ENCODE data around the gene TUBB2A.

Gene TUBB2A

DNA sequence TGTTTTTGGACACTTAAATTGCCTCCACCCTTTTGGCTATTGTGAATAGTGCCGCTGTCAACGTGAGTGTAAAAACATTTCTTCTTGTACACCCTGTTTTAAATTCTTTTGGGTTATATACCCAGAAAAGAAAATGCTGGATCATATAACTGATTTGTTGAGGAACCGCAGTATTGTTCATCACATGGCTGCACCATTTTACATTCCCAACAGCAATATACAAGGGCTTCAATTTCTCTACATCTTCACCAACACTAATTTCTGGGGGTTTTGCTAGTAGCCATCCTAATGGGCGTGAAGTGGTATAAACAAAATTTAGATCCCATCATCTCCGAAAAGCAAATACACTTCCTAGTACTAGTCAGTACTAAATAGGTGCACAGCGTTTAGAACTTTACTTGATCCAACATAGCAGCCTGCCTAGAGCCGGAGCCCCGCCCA lies 39.4 kb downstream of the TUBB2A start:
- DNase-seq, result no peak

DNA sequence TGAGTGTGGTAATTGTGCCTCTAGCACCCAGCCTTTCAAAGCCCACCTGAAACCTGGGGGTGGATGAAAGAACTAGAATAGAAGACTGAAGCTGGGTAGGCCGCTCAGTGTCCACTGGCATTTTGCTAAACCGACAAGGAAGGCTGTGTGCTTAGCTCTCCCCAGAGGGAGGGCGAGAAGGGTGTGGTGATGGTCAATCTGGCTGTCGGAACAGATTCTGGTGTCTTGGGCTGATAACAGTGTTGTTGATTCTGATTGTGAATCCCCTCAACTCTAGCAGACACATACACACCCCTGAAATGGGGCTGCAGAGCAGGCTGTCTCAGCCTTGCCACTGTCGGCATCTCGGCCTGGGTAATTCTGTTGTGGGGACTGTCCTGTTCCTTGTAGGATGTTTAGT lies 43.0 kb downstream of the TUBB2A start:
- no peak for DNase-seq

DNA sequence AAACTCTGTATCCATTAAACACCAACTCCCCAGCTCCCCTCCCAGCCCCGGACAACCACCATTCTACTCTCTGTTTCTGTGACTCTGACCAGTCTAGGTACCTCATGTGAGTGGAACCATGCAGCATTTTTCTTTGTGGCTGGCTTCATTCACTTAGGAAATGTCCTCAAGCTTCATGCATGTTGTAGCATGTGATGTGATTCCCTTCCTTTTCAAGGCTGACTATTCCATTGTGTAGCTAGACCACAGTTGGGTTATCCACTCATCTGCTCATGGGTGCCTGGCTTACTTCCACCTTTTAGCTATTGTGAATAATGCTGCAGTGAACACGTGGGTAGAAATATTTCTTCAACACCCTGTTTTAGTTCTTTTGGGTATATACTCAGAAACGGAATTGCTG lies 47.6 kb downstream of the TUBB2A start:
- no peak for DNase-seq

- DNase-seq, result no peak
Observed at GRCh38 chr6:3108746-3109414, 48.5 kb downstream of the TUBB2A start.

All from activated gamma-delta T cell treated with Interleukin-2 at 50 U/mL for 16 hours (primary cell).